WTC11 (cell line): Measurements from ENCODE around the gene RHCG. TPM values are rescaled to one million over a fixed set of nuclear protein-coding genes. Genes with fewer than 3 reads are reported as not detected.

Source experiments
- ATAC-seq: fragments of 200-7000 bp; cut with Tn5 transposase; 2 replicates; pipeline ENCODE4 v1.10.0; 2021; ENCODE audit warnings: mild to moderate bottlenecking, moderate library complexity
- Bru-seq: library from RNA; stranded (reverse); fragments of 400-500 nt; gene quantifications from one replicate; lab custom pipeline; 2021; lab: Mats Ljungman, UMichigan
- CTCF ChIA-PET: fragments of 300-600 bp; sonication (Branson Sonifier 250); formaldehyde crosslinking; loops from one replicate; lab custom pipeline; 2021; ENCODE audit warnings: antibody characterized with exemption; lab: Charles Lee
- POLR2A ChIA-PET: fragments of 350-600 bp; sonication (Branson Sonifier 250); formaldehyde crosslinking; loops from one replicate; lab custom pipeline; 2021; ENCODE audit warnings: antibody characterized with exemption; lab: Charles Lee
- DNase-seq: peaks from one replicate; pipeline ENCODE4 v3.0.0; 2021; ENCODE audit warnings: low spot score
- H3K27ac Mint-ChIP-seq: 2 replicates; pipeline ENCODE4 v1.8.0; 2021; ENCODE audit warnings: mixed read lengths
- H3K27me3 Mint-ChIP-seq: 2 replicates; pipeline ENCODE4 v1.8.0; 2021; ENCODE audit warnings: low read depth, mild to moderate bottlenecking, moderate library complexity, mixed read lengths
- H3K36me3 Mint-ChIP-seq: 2 replicates; pipeline ENCODE4 v1.8.0; 2021; ENCODE audit warnings: mixed read lengths
- H3K4me1 Mint-ChIP-seq: 2 replicates; pipeline ENCODE4 v1.8.0; 2022; ENCODE audit warnings: mixed read lengths
- H3K4me3 Mint-ChIP-seq: 2 replicates; pipeline ENCODE4 v1.8.0; 2021; ENCODE audit warnings: mild to moderate bottlenecking, moderate library complexity, mixed read lengths
- H3K9me3 Mint-ChIP-seq: 2 replicates; pipeline ENCODE4 v1.8.0; 2021; ENCODE audit warnings: mixed read lengths
- FOXP1 ChIP-seq: sonication (generic); formaldehyde crosslinking; IDR thresholded peaks from 2 replicates; pipeline ENCODE4 v1.8.0; 2022; ENCODE audit warnings: missing genetic modification reagents, mild to moderate bottlenecking, moderate library complexity, borderline replicate concordance
- IRF2 ChIP-seq: sonication (generic); formaldehyde crosslinking; IDR thresholded peaks from 2 replicates; pipeline ENCODE4 v1.8.0; 2022; ENCODE audit warnings: low read depth, missing genetic modification reagents, borderline replicate concordance
- JUN ChIP-seq: sonication (generic); formaldehyde crosslinking; IDR thresholded peaks from 2 replicates; pipeline ENCODE4 v1.8.0; 2023; ENCODE audit warnings: mild to moderate bottlenecking, missing genetic modification reagents
- KAT7 ChIP-seq: sonication (generic); formaldehyde crosslinking; IDR thresholded peaks from 2 replicates; pipeline ENCODE4 v1.8.1; 2023; ENCODE audit warnings: missing genetic modification reagents, mild to moderate bottlenecking, borderline replicate concordance
- MXD4 ChIP-seq: fragments of 250-450 bp; sonication (Bioruptor Pico); IDR thresholded peaks from 2 replicates; pipeline ENCODE4 v1.8.0; 2021; ENCODE audit warnings: mild to moderate bottlenecking, moderate library complexity, borderline replicate concordance
- NFYB ChIP-seq: sonication (generic); formaldehyde crosslinking; conservative IDR thresholded peaks from 2 replicates; pipeline ENCODE4 v1.8.0; 2022; ENCODE audit warnings: low read depth, missing genetic modification reagents
- TCF7 ChIP-seq: sonication (generic); formaldehyde crosslinking; IDR thresholded peaks from 2 replicates; pipeline ENCODE4 v1.8.0; 2022; ENCODE audit warnings: mild to moderate bottlenecking, low read depth, missing genetic modification reagents, moderate library complexity
- TEAD4 ChIP-seq: sonication (generic); formaldehyde crosslinking; IDR thresholded peaks from 2 replicates; pipeline ENCODE4 v1.8.0; 2022; ENCODE audit warnings: mild to moderate bottlenecking, missing genetic modification reagents
- TP53 ChIP-seq: sonication (generic); formaldehyde crosslinking; IDR thresholded peaks from 2 replicates; pipeline ENCODE4 v1.8.1; 2023; ENCODE audit warnings: mild to moderate bottlenecking, missing genetic modification reagents
- ZNF263 ChIP-seq: sonication (generic); formaldehyde crosslinking; IDR thresholded peaks from 2 replicates; pipeline ENCODE4 v1.8.1; 2022; ENCODE audit warnings: low read depth, mild to moderate bottlenecking, moderate library complexity, missing genetic modification reagents
- ZNF423 ChIP-seq: fragments of 250-450 bp; sonication (Bioruptor Pico); IDR thresholded peaks from 2 replicates; pipeline ENCODE4 v2.1.2; 2022; ENCODE audit warnings: mild to moderate bottlenecking, moderate library complexity
- long read RNA-seq, 3 experiments: library from RNA in 1 of 3; library from capped mRNA in 1 of 3; library from polyadenylated mRNA in 1 of 3; unstranded in 2 of 3; stranded (forward) in 1 of 3; transcript quantifications; one replicate each; pipeline ENCODE4 v2.0.0, GENCODE V29; 2021
- total RNA-seq: library from RNA; stranded (reverse); gene quantifications from 3 replicates; pipeline ENCODE4 v1.2.3, GENCODE V29; 2021
- TF ChIP-seq, protein P1 (sequence below): sonication (generic); formaldehyde crosslinking; IDR thresholded peaks from 2 replicates; pipeline ENCODE4 v1.8.0; 2023; ENCODE audit warnings: missing genetic modification reagents, mild to moderate bottlenecking, borderline replicate concordance
- TF ChIP-seq, protein P2 (sequence below): sonication (generic); formaldehyde crosslinking; conservative IDR thresholded peaks from 2 replicates; pipeline ENCODE4 v1.8.1; 2022; ENCODE audit warnings: mild to moderate bottlenecking, missing genetic modification reagents
- TF ChIP-seq, protein P3 (sequence below): fragments of 250-450 bp; sonication (Bioruptor Pico); IDR thresholded peaks from 2 replicates; pipeline ENCODE4 v1.9.0; 2021; ENCODE audit warnings: mild to moderate bottlenecking
- TF ChIP-seq, protein P4 (sequence below): sonication (generic); formaldehyde crosslinking; IDR thresholded peaks from 2 replicates; pipeline ENCODE4 v1.8.1; 2023; ENCODE audit warnings: mild to moderate bottlenecking, missing genetic modification reagents
- TF ChIP-seq, protein P5 (sequence below): fragments of 250-450 bp; sonication (Bioruptor Pico); IDR thresholded peaks from 2 replicates; pipeline ENCODE4 v1.8.0; 2021; ENCODE audit warnings: mild to moderate bottlenecking
- TF ChIP-seq, protein P6 (sequence below): fragments of 250-450 bp; sonication (Bioruptor Pico); IDR thresholded peaks from 2 replicates; pipeline ENCODE4 v1.9.0; 2021; ENCODE audit warnings: moderate library complexity, mild to moderate bottlenecking, inconsistent platforms, borderline replicate concordance
- TF ChIP-seq, protein P7 (sequence below): sonication (generic); formaldehyde crosslinking; IDR thresholded peaks from 2 replicates; pipeline ENCODE4 v1.8.1; 2022; ENCODE audit warnings: mild to moderate bottlenecking, moderate library complexity, missing genetic modification reagents
- TF ChIP-seq, protein P8 (sequence below): sonication (generic); formaldehyde crosslinking; IDR thresholded peaks from 2 replicates; pipeline ENCODE4 v1.8.1; 2022; ENCODE audit warnings: missing genetic modification reagents, borderline replicate concordance

The RHCG gene
- total RNA-seq (0.23 to 0.37 TPM (median 0.31 TPM) in 3 replicates), Bru-seq, nascent RNA (percentile 15 among the genes with signal in this experiment)
- long read RNA-seq, experiment 1, partial matches to known transcripts: 0 of 1 reads
- long read RNA-seq, experiment 1, other reads (novel, unspliced or antisense): 0 of 1 reads
- long read RNA-seq, experiment 2: 0 reads
- long read RNA-seq, experiment 3: 0 reads

DNA sequence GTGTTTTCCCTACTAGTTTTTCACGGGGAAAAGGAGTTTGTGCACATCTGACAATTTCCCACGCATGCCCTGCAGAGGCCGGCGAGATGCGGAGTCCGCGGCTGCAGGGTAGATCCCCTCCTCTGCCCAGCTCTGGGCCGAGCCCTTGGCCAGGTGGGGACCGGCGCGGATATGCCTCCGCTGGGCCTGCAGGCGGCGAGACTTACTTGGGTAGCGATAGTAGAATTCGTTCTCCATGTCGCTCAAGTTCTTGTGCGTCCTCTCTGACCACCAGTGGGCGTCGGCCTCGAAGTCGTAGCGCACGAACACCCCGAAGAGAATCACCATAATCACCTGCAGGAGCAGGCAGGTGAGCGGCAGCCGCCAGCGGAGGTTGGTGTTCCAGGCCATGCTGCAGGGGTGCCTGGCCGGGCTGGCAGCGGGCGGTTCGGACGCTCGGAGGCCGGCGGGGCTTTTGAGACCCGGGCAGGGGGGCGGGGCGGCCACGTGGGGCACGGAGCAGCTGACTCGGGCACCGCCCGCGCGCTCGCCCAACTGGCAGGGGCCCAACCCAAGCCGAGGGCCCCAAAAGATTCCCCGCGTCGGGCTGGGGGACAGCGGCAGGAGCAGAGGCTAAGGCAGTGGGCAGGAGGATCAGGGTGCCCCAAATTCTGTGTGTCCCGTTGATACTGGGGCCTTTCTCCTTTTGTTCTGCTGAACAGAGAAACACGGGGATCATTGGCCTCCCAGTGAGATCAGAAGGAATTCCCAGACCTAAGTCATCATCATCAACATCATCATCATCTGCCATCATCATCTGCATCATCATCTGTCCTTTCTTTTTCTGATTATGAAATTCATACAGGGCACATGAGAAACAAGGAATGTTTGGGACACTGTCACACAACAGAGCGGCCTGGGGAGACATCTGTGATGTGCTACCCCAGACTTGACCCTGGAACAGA, at the start of gene RHCG:
RHCG (minus strand) TSS at position 429 of the 944 bp plus-strand sequence; CDS start at position 390, 39 bp downstream.
- ATAC-seq: peak; percentile 91
- Mint-ChIP-seq H3K27ac (no peak within 1 kb of the TSS), H3K4me1 (0 out of 2 replicates have a peak, but pooled peaks cover 3% of the 10 kb centered on the region), H3K9me3 (no peaks in the 10 kb centered on the region), H3K27me3 (peaks cover 38% of the 10 kb centered on the region), H3K4me3 (peak within 1 kb of the TSS; percentile 67), H3K36me3 (no peaks in the 10 kb centered on the region)
- ChIA-PET CTCF (interaction anchor here (0.5 to 2.9 kb wide), 23 partner anchors 10 to 1076 kb away, joined by 3 to 27 read pairs (median 5); partner anchors contain the start of gene TICRR), POLR2A (no interaction called here)
- DNase-seq: peak; percentile 84
- TF ChIP-seq ZNF423 (CRISPR knock-in tag): no peak
- TF ChIP-seq, protein P1, sequence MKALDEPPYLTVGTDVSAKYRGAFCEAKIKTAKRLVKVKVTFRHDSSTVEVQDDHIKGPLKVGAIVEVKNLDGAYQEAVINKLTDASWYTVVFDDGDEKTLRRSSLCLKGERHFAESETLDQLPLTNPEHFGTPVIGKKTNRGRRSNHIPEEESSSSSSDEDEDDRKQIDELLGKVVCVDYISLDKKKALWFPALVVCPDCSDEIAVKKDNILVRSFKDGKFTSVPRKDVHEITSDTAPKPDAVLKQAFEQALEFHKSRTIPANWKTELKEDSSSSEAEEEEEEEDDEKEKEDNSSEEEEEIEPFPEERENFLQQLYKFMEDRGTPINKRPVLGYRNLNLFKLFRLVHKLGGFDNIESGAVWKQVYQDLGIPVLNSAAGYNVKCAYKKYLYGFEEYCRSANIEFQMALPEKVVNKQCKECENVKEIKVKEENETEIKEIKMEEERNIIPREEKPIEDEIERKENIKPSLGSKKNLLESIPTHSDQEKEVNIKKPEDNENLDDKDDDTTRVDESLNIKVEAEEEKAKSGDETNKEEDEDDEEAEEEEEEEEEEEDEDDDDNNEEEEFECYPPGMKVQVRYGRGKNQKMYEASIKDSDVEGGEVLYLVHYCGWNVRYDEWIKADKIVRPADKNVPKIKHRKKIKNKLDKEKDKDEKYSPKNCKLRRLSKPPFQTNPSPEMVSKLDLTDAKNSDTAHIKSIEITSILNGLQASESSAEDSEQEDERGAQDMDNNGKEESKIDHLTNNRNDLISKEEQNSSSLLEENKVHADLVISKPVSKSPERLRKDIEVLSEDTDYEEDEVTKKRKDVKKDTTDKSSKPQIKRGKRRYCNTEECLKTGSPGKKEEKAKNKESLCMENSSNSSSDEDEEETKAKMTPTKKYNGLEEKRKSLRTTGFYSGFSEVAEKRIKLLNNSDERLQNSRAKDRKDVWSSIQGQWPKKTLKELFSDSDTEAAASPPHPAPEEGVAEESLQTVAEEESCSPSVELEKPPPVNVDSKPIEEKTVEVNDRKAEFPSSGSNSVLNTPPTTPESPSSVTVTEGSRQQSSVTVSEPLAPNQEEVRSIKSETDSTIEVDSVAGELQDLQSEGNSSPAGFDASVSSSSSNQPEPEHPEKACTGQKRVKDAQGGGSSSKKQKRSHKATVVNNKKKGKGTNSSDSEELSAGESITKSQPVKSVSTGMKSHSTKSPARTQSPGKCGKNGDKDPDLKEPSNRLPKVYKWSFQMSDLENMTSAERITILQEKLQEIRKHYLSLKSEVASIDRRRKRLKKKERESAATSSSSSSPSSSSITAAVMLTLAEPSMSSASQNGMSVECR (CRISPR knock-in tag): no peak
- TF ChIP-seq ZNF263 (CRISPR knock-in tag): no peak
- TF ChIP-seq, protein P2, sequence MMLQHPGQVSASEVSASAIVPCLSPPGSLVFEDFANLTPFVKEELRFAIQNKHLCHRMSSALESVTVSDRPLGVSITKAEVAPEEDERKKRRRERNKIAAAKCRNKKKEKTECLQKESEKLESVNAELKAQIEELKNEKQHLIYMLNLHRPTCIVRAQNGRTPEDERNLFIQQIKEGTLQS: no peak
- TF ChIP-seq JUN (CRISPR knock-in tag): no peak
- TF ChIP-seq, protein P3, sequence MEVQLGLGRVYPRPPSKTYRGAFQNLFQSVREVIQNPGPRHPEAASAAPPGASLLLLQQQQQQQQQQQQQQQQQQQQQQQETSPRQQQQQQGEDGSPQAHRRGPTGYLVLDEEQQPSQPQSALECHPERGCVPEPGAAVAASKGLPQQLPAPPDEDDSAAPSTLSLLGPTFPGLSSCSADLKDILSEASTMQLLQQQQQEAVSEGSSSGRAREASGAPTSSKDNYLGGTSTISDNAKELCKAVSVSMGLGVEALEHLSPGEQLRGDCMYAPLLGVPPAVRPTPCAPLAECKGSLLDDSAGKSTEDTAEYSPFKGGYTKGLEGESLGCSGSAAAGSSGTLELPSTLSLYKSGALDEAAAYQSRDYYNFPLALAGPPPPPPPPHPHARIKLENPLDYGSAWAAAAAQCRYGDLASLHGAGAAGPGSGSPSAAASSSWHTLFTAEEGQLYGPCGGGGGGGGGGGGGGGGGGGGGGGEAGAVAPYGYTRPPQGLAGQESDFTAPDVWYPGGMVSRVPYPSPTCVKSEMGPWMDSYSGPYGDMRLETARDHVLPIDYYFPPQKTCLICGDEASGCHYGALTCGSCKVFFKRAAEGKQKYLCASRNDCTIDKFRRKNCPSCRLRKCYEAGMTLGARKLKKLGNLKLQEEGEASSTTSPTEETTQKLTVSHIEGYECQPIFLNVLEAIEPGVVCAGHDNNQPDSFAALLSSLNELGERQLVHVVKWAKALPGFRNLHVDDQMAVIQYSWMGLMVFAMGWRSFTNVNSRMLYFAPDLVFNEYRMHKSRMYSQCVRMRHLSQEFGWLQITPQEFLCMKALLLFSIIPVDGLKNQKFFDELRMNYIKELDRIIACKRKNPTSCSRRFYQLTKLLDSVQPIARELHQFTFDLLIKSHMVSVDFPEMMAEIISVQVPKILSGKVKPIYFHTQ: no peak
- TF ChIP-seq, protein P4, sequence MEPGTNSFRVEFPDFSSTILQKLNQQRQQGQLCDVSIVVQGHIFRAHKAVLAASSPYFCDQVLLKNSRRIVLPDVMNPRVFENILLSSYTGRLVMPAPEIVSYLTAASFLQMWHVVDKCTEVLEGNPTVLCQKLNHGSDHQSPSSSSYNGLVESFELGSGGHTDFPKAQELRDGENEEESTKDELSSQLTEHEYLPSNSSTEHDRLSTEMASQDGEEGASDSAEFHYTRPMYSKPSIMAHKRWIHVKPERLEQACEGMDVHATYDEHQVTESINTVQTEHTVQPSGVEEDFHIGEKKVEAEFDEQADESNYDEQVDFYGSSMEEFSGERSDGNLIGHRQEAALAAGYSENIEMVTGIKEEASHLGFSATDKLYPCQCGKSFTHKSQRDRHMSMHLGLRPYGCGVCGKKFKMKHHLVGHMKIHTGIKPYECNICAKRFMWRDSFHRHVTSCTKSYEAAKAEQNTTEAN (CRISPR knock-in tag): 0 out of 2 replicates have a peak, but pooled peaks have one; percentile 42
- TF ChIP-seq, protein P5, sequence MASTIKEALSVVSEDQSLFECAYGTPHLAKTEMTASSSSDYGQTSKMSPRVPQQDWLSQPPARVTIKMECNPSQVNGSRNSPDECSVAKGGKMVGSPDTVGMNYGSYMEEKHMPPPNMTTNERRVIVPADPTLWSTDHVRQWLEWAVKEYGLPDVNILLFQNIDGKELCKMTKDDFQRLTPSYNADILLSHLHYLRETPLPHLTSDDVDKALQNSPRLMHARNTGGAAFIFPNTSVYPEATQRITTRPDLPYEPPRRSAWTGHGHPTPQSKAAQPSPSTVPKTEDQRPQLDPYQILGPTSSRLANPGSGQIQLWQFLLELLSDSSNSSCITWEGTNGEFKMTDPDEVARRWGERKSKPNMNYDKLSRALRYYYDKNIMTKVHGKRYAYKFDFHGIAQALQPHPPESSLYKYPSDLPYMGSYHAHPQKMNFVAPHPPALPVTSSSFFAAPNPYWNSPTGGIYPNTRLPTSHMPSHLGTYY (CRISPR knock-in tag): no peak
- TF ChIP-seq NFYB (CRISPR knock-in tag): no peak
- TF ChIP-seq TEAD4 (CRISPR knock-in tag): no peak
- TF ChIP-seq, protein P6, sequence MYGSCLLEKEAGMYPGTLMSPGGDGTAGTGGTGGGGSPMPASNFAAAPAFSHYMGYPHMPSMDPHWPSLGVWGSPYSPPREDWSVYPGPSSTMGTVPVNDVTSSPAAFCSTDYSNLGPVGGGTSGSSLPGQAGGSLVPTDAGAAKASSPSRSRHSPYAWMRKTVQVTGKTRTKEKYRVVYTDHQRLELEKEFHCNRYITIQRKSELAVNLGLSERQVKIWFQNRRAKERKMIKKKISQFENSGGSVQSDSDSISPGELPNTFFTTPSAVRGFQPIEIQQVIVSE (CRISPR knock-in tag): no peak
- no peak for TF ChIP-seq TCF7
- no peak for TF ChIP-seq KAT7 (CRISPR knock-in tag)
- TF ChIP-seq, protein P7, sequence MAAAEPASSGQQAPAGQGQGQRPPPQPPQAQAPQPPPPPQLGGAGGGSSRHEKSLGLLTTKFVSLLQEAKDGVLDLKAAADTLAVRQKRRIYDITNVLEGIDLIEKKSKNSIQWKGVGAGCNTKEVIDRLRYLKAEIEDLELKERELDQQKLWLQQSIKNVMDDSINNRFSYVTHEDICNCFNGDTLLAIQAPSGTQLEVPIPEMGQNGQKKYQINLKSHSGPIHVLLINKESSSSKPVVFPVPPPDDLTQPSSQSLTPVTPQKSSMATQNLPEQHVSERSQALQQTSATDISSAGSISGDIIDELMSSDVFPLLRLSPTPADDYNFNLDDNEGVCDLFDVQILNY (CRISPR knock-in tag): no peak
- peak; percentile 65; the same call in 1 of the 2 replicates for TF ChIP-seq TP53
- no peak for TF ChIP-seq IRF2 (CRISPR knock-in tag)
- TF ChIP-seq, protein P8, sequence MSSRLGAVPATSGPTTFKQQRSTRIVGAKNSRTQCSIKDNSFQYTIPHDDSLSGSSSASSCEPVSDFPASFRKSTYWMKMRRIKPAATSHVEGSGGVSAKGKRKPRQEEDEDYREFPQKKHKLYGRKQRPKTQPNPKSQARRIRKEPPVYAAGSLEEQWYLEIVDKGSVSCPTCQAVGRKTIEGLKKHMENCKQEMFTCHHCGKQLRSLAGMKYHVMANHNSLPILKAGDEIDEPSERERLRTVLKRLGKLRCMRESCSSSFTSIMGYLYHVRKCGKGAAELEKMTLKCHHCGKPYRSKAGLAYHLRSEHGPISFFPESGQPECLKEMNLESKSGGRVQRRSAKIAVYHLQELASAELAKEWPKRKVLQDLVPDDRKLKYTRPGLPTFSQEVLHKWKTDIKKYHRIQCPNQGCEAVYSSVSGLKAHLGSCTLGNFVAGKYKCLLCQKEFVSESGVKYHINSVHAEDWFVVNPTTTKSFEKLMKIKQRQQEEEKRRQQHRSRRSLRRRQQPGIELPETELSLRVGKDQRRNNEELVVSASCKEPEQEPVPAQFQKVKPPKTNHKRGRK (CRISPR knock-in tag): no peak
- 0 out of 2 replicates have a peak, but pooled peaks have one; percentile 23 for TF ChIP-seq FOXP1
- TF ChIP-seq MXD4 (CRISPR knock-in tag): no peak
